Activated CD8-positive, alpha-beta memory T cell treated with anti-CD3 and anti-CD28 coated beads for 4 hours (primary cell): ENCODE measurements around the gene SEC14L3.

Source experiments
- DNase-seq, 2 donors: peaks; one replicate each; pipeline ENCODE4 v3.0.0-alpha.2; 2020; ENCODE audit warnings: low read depth in 2 of 2

The SEC14L3 gene

GRCh38 chr22:30471616-30472318, at the start of gene SEC14L3:
Gene SEC14L3, minus strand, starts transcription at chr22:30472017. Its CDS starts 59 bp downstream, at chr22:30471958.
- DNase-seq, result no peak

- no peak for DNase-seq
Measured at GRCh38 chr22:30519842-30520425, 48.1 kb upstream of the SEC14L3 start.

GRCh38 chr22:30516731-30517130, 44.9 kb upstream of the SEC14L3 start:
- DNase-seq, result no peak

GRCh38 chr22:30516273-30516672, 44.5 kb upstream of the SEC14L3 start:
- DNase-seq, result no peak

DNA sequence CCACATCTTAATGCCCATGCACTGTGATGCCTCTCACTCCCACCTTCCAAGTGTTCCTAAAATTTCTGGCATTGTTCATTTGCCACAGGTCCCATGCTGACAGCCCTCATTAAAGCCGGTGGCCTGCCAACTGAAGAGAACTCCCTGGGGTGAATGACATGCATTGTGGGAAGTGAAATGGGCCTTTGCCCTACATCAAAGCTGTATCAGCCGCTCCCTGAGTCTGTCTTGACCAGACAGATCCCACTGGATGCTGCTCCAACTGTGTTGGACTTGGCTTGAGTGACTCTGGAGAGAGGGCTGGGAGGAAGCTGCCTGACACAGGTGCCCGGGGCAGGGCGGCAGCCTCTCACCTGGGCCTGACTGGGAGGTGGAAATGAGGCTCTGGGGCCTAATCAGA, 42.4 kb upstream of the SEC14L3 start:
- DNase-seq, result no peak

- no peak for DNase-seq
Measured at GRCh38 chr22:30513462-30513861, 41.6 kb upstream of the SEC14L3 start.

- DNase-seq, result no peak
Measured at GRCh38 chr22:30511911-30512310, 40.1 kb upstream of the SEC14L3 start.

DNA sequence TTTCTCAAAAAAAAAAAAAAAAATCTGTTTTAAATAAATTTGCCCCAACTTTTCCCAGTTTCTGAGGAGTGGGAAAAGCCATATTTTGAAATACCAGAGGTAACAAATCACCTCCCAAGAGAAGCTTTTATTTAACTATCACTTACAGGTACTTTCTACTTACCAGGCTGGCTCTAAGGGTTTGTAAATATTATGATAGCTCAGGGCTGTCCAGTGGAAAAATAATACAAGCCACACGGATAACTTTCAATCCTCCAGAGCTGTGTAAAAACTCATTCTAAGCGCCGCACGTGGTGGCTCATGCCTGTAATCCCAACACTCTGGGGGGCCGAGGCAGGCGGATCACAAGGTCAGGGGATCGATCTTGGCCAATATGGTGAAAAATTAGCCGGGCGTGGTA, 39.3 kb upstream of the SEC14L3 start:
- DNase-seq, result no peak

- DNase-seq, result no peak
Measured at GRCh38 chr22:30508216-30508615, 36.4 kb upstream of the SEC14L3 start.

- DNase-seq, result no peak
Measured at GRCh38 chr22:30507670-30508069, 35.9 kb upstream of the SEC14L3 start.

DNA sequence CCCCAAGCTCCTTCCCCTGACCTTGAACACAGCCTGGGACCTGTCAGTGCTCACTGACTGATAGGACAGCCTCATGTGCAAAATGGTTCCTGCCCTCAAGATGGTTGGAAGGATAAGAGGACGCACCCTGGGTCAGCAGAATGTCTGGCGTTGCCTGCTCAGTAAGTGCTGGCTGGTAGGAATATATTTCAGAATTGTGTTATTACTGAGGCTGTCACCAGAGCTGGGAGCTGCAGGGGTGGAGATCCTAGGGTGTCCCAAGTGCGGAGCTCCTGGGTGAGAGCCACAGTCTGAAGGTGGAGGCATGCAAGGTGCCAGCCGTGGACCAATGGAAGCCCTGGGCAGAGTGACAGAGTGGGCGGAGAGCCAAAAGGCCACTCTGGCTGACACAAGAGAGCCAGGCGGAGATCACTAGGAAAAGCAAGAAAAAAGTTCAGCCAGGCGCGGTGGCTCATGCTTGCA, 34.7 kb upstream of the SEC14L3 start:
- no peak for DNase-seq

DNA sequence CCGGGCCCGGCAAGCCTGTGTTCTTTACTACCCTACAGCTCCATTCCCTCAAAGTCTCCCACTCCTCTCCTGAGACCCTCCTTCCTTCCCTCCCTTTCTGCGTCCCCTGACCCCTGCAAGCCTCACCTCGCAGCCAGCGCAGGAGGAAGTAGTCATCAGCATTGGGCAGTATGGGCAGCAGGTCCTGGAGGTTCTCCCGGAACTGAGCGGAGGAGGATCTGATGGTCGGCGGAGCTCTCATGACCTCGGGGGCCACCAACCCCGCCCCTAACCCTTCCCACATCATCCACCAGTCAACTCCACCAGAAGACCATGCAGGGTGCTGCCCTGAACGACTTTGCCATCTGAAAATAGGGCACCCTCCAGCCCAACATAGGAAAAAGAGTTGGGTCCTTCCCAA, 31.7 kb upstream of the SEC14L3 start:
- DNase-seq, result no peak

DNA sequence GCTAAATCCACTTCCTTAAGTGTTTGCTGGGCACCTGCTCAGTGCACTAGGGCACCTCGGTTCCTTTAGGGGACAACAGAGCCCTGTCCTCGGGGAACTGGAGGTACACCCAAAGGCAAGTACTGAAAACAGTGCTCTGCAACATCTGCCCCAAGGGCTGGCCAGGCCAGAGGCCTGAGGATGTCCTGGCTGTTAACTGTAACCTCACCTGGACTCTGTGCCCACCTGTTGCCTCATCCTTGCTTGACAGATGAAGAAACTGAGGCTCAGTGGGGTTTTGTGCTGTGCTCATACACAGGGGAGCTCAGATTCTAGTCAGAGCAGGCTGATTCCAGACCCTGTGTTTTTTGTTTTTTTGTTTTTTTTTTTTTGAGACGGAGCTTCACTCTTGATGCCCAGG, 31.1 kb upstream of the SEC14L3 start:
- DNase-seq, result no peak

DNA sequence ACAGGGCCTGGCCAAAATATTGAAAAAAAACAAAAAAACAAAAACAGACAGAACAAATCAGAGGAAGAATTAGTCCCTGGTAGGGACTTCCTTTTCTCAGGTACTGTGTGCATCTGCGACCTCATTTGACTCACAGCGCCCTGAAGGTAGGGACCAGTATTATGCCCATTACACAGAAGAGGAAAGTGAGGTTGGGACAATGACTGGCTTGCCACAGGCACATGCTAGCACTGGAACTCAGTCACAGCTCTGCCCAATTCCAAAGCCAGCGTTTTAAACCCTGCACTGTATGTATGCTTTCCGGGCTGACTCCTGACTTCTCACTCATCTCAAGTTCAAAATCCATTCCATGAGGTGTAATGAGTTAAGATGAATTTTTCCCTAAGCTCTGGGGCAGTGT, 30.3 kb upstream of the SEC14L3 start:
- DNase-seq, result no peak

DNA sequence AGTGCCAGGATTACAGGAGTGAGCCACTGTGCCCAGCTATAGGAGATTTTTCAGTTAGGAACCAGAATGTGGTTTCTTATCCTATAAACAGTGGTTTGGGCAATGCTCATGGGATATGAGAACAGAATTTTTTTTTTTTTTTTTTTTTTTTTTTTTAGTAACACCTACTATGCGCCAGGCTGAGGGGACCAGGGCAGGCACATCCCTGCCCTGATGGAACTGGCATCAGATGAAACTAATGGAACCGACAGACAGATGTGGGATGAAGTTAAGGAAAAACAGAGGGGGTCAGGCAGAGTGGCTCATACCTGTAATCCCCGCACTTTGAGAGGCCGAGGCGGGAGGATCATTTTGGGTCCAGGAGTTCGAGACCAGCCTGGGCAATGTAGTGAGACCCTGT, 28.8 kb upstream of the SEC14L3 start:
- no peak for DNase-seq

DNA sequence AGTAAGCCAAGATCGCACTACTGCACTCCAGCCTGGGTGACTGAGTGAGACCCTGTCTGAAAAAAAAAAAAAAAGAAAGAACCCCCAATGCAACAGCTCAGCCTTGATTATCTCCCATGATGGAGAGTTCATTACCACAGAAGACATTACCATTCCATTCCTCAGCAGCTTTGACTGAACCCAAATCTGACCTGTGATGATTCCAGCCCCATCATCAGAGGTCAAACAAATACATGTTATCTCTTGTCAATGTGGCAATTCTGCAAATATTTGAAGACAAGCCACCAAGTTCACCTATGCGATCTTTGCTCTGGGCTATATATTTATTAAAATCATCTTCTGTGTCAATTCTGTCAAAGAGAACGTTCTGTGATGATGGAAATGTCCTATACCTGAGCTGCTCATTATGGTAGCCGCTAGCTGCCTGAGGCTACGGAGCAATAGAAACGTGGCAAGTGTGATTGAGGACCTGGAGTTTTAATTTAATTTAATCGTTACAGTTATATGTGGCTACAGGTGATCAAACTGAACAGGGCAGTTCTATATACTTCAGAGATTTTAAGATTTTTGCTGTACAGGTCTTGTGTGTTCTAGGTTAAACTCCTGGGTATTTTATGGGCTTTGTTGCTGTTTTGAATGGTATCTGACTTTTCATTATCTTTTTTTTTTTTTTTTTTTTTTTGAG, 25.8 kb upstream of the SEC14L3 start:
- DNase-seq, result no peak

- no peak for DNase-seq
Measured at GRCh38 chr22:30495041-30495784, 23.4 kb upstream of the SEC14L3 start.

DNA sequence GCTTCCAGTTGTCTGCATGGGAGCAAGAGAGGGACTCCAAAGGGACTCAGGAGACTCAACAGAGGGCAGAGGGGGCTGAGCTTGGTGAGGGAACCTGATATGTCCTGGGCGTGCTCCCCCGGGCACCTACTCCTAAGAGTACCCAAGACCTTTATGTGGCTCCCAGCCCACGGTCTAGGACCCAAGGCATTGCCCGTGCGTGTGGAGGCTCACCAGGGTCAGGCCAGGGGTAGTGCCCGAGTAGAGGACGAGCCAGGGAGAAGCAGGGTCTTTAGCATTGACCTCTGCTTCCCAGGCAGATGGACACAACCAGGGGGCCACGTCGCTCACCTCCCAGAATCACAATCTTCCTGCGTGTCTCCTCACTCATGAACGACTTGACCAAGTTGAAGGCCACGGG, 20.3 kb upstream of the SEC14L3 start:
- DNase-seq, result no peak

DNA sequence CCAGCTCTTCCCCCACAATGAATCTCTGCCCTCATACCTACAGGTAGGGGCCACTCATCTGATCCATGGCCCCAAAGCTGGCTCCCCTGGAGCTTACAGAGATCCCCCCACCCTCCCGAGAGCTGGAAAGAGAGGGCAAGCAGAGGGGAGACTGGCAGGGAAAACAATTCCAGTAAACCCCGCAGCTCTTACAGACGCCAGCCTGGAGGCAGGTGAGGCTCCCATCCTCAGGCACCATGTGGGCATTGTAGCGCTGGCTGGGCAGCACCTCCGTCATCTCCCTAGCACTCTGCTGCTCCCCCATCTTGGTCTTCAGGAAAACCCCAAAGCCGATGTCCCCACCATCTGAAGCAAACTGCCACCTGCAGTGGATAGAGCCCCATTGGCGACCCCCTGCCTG, 19.6 kb upstream of the SEC14L3 start:
- DNase-seq, result no peak

DNA sequence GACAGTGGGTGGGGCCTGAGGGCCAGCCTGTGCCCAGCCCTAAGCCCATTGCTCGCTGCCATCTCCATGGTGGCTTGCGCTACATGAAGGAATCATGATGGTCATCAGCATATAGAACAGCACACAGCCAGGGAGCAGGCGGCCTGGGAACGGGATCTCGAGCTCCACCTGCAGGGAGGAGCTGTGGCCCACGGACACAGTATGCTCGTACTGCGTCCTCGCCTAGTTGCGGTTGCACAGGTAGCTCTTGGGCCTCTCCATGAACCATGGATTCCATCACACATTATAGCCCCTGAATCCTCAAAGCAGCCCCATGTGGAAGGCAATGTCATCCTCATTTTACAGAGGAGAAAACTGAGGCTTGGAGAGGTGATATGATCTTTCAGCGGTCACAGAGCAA, 18.6 kb upstream of the SEC14L3 start:
- no peak for DNase-seq

DNA sequence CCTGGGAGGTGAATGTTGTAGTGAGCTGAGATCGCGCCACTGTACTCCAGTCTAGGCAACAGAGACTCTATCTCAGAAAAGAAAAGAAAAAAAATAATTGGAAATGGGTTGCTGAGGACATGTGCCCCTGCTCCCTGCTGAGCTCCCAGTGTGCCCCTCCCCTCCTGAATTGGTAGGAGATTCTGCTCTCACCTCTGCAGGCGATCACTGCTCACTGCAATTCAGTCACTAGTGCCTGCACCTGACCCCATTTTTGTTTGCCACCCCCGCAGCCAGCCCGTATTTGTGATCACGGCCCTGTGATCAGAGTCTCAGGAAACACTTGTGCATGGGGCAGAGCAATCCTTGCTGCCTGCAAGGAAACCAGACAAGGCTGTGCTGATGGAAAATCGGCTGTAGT, 16.3 kb upstream of the SEC14L3 start:
- DNase-seq, result no peak

- DNase-seq, result no peak
Measured at GRCh38 chr22:30486661-30487115, 14.9 kb upstream of the SEC14L3 start.
